Common myeloid progenitor, CD34-positive (primary cell): ENCODE results near the gene MMEL1.

Source experiments
- CTCF ChIA-PET: fragments of 350-600 bp; sonication (Branson Sonifier 250); formaldehyde crosslinking; loops from one replicate; lab custom pipeline; 2021; ENCODE audit warnings: antibody characterized with exemption; lab: Charles Lee
- POLR2A ChIA-PET: fragments of 350-600 bp; sonication (Branson Sonifier 250); formaldehyde crosslinking; loops from one replicate; lab custom pipeline; 2021; ENCODE audit warnings: antibody characterized with exemption; lab: Charles Lee
- DNase-seq, 3 donors: peaks; one replicate each; pipeline versions ENCODE4 v3.0.0 to v3.0.0-alpha.2; 2013
- H3K27ac ChIP-seq, 2 experiments: 1 replicate in 1 of 2; 2 replicates in 1 of 2; pipeline ENCODE4 v1.7.0; 2013; ENCODE audit warnings: inconsistent platforms in 2 of 2, low read length in 2 of 2, mild to moderate bottlenecking in 2 of 2, low read depth in 1 of 2, moderate library complexity in 1 of 2; ENCODE audit not compliant: severe bottlenecking in 2 of 2, insufficient read depth in 1 of 2, poor library complexity in 1 of 2
- H3K27me3 ChIP-seq, 5 experiments: replicated peaks in 2 of 5; 1 replicate in 3 of 5; 2 replicates in 2 of 5; pipeline versions ENCODE4 v1.6.1 to v1.7.0; 2013; ENCODE audit warnings: low read length in 4 of 5, mild to moderate bottlenecking in 2 of 5, moderate library complexity in 2 of 5, inconsistent platforms in 1 of 5; ENCODE audit not compliant: insufficient read depth in 5 of 5, control insufficient read depth in 4 of 5
- H3K36me3 ChIP-seq, 4 experiments: 1 replicate in 2 of 4; 2 replicates in 2 of 4; pipeline versions ENCODE4 v1.6.1 to v1.7.0; 2013; ENCODE audit warnings: low read length in 3 of 4, control low read depth in 1 of 4, mild to moderate bottlenecking in 1 of 4; ENCODE audit not compliant: control insufficient read depth in 4 of 4, insufficient read depth in 4 of 4
- H3K4me1 ChIP-seq, 4 experiments: 1 replicate in 3 of 4; 2 replicates in 1 of 4; pipeline versions ENCODE4 v1.6.1 to v1.7.1; 2013; ENCODE audit warnings: low read length in 3 of 4, mild to moderate bottlenecking in 3 of 4, control low read depth in 1 of 4, inconsistent platforms in 1 of 4, moderate library complexity in 1 of 4; ENCODE audit not compliant: control insufficient read depth in 4 of 4, insufficient read depth in 4 of 4; ENCODE audit errors: control extremely low read depth in 1 of 4
- H3K4me3 ChIP-seq, 7 experiments: 1 replicate in 4 of 7; 2 replicates in 3 of 7; pipeline versions ENCODE4 v1.5.1 to v1.7.0; 2013; ENCODE audit warnings: mild to moderate bottlenecking in 7 of 7, low read length in 6 of 7, moderate library complexity in 6 of 7, inconsistent platforms in 2 of 7, low read depth in 2 of 7, control low read depth in 1 of 7; ENCODE audit not compliant: insufficient read depth in 4 of 7, control insufficient read depth in 1 of 7; ENCODE audit errors: extremely low read depth in 1 of 7
- H3K9me3 ChIP-seq, 5 experiments: 1 replicate in 4 of 5; 2 replicates in 1 of 5; pipeline versions ENCODE4 v1.6.1 to v1.7.1; 2013; ENCODE audit warnings: low read length in 4 of 5, mild to moderate bottlenecking in 2 of 5, inconsistent platforms in 1 of 5, low read depth in 1 of 5, moderate library complexity in 1 of 5; ENCODE audit not compliant: control insufficient read depth in 4 of 5, insufficient read depth in 2 of 5; ENCODE audit errors: control extremely low read depth in 1 of 5
- WGBS: methylation state at CpG from one replicate; pipeline ENCODE4 v1.1.5; 2013; ENCODE audit not compliant: insufficient coverage; 5-methylcytosine and 5-hydroxymethylcytosine counted together

The MMEL1 gene

GRCh38 chr1:2557482-2558400, 75.1 kb downstream of the MMEL1 start:
- Histone ChIP-seq H3K27me3 (no peaks in the 10 kb centered on the region), H3K9me3 (no peaks in the 10 kb centered on the region), H3K27ac (no peak overlapping the region), H3K4me1 (peaks cover 0 to 52% (median 44%) of the 10 kb centered on the region in 4 experiments), H3K36me3 (peaks cover 0 to 39% (median 18%) of the 10 kb centered on the region in 4 experiments), H3K4me3 (peak overlapping the region in 5 of 7 experiments; percentile 76 to 89 (median 82))
- DNase-seq, result no peak
- ChIA-PET POLR2A (interaction anchor here (2.0 to 3.3 kb wide), 2 partner anchors 28 kb away, joined by 5 to 51 read pairs; partner anchors contain the start of gene PRXL2B), CTCF (interaction anchor here (0.6 to 1.6 kb wide), 3 partner anchors 11 to 37 kb away, joined by 3 to 5 read pairs (median 3); no protein-coding TSS in a partner anchor)
- WGBS, result 89% methylated on average over 22 of the region's 30 CpGs

DNA sequence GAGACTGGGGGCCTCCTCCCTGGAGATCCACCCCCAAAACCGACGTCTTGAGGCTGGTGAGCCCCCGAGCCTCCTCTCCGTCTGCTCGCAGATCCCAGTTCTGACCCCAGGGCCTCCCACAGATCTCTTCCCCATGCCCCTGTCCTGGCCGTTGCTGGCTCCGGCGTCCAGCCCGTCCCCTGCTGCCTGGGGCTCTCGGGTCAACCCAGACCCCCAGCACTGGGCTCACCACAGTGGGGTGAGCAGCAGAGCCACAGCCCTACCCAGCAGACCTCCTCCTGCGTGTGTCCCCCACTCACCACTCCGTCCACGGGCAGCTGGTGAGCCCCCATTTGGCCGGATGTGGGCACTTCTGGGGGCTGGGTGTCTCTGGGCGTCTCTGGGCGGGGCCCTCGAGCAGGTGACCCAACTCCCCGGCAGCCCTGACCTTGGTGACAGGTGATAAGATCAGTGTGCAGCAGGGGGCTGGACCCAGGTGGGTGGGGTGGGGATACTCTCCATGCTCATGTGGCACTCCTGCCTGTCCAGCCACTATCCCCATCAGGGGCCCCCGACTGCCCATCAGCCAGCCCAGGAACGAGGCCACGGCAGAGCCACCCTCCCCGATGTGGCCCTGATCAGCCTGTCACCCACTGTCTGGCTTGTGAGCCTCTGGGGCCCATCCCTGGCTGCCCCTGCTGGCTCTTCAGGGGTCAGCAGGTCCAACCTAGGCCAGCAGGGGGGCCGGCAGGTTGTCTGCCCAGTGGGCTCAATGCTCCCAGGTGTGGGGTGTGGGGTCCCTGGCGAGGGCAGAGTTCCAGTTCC, 75.9 kb downstream of the MMEL1 start:
- no peaks in the 10 kb centered on the region for H3K27me3 ChIP-seq
- H3K4me1 ChIP-seq, result peaks cover 0 to 52% (median 44%) of the 10 kb centered on the region in 4 experiments
- peak in 1 of 3 donors; percentile 38 for DNase-seq
- peak overlapping the region; percentile 37 to 89 (median 80) for H3K4me3 ChIP-seq
- POLR2A ChIA-PET, result interaction anchor here (1.2 to 3.3 kb wide), 4 partner anchors 21 to 256 kb away, joined by 3 to 51 read pairs (median 8); partner anchors contain the start of gene PRXL2B
- CTCF ChIA-PET, result interaction anchor here (1.1 to 2.5 kb wide), 8 partner anchors 10 to 123 kb away, joined by 3 to 30 read pairs (median 4); no protein-coding TSS in a partner anchor
- H3K9me3 ChIP-seq, result no peaks in the 10 kb centered on the region
- peaks cover 0 to 31% (median 15%) of the 10 kb centered on the region in 4 experiments for H3K36me3 ChIP-seq
- H3K27ac ChIP-seq, result peak overlapping the region; percentile 72 to 89
- 10% methylated on average over 19 of the region's 24 CpGs for WGBS

GRCh38 chr1:2556277-2556677, 76.5 kb downstream of the MMEL1 start, which contains the start of gene TNFRSF14:
Gene TNFRSF14 (plus strand): TSS chr1:2556371. CDS start chr1:2556665, 294 bp downstream.
- WGBS, result 0% methylated on average over 13 of the region's 16 CpGs
- Histone ChIP-seq H3K4me3 (peak within 1 kb of the TSS; percentile 37 to 89 (median 80)), H3K9me3 (no peaks in the 10 kb centered on the region), H3K27me3 (no peaks in the 10 kb centered on the region), H3K27ac (peak within 1 kb of the TSS; percentile 72 to 89), H3K36me3 (peaks cover 0 to 25% (median 15%) of the 10 kb centered on the region in 4 experiments), H3K4me1 (peaks cover 0 to 52% (median 44%) of the 10 kb centered on the region in 4 experiments)
- DNase-seq, result peak; percentile 81 to 95 (median 92)
- ChIA-PET CTCF (interaction anchor here (0.5 to 2.5 kb wide), 11 partner anchors 9 to 122 kb away, joined by 3 to 30 read pairs (median 3); partner anchors contain the start of gene PANK4), POLR2A (interaction anchor here (0.6 to 3.3 kb wide), 8 partner anchors 9 to 255 kb away, joined by 3 to 51 read pairs (median 3); partner anchors contain the start of gene PRXL2B)

DNA sequence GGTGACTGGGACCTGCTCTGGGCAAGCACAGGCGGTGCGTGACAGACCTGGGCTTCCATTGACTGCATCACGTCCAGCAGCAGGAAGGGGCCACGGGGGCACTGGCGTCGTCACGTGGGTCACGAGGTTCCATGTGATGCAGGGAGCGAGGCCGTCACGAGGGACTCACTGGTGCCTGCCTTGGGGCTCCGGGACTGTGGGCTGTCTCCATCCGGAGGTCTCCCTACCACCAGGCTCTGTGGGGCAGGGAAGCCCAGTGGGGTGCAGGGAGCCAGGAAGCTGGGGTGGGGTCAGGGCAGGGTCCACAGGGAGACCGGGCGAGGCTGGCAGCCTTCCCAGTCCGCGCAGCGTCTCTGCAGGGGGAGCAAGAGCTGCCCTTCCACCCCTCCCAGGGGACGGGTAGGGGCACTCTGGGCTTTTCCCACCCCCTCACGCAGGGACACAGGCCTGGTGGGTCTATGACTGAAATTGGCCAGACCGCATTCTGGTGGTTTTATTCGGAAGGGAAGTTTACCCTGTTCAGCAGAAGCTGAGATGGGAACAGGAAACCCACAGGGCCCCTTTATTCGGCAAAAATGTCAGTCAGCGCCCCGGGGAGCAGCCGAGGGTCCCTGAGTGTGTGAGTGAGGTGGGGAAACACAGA, 77.1 kb downstream of the MMEL1 start:
- CTCF ChIA-PET, result interaction anchor here (0.5 to 2.5 kb wide), 12 partner anchors 9 to 140 kb away, joined by 3 to 30 read pairs (median 3); partner anchors contain the start of gene PANK4
- POLR2A ChIA-PET, result interaction anchor here (0.6 to 3.3 kb wide), 8 partner anchors 8 to 255 kb away, joined by 3 to 51 read pairs (median 3); partner anchors contain the start of gene PRXL2B
- H3K4me3 ChIP-seq, result peak overlapping the region; percentile 37 to 89 (median 80)
- no peaks in the 10 kb centered on the region for H3K9me3 ChIP-seq
- H3K36me3 ChIP-seq, result peaks cover 0 to 21% (median 13%) of the 10 kb centered on the region in 4 experiments
- peaks cover 0 to 49% (median 44%) of the 10 kb centered on the region in 4 experiments for H3K4me1 ChIP-seq
- peak overlapping the region; percentile 72 to 89 for H3K27ac ChIP-seq
- no peaks in the 10 kb centered on the region for H3K27me3 ChIP-seq
- WGBS, result 0% methylated on average over 23 of the region's 26 CpGs
- peak; percentile 88 to 97 (median 95) for DNase-seq

GRCh38 chr1:2554621-2555387, 78.0 kb downstream of the MMEL1 start:
- ChIA-PET CTCF (interaction anchor here (1.4 to 2.5 kb wide), 5 partner anchors 10 to 139 kb away, joined by 3 to 30 read pairs (median 8); partner anchors contain the start of gene PANK4), POLR2A (interaction anchor here (2.7 to 3.3 kb wide), 2 partner anchors 23 to 31 kb away, joined by 12 to 51 read pairs; partner anchors contain the start of gene PRXL2B)
- no peak overlapping the region for H3K27ac ChIP-seq
- H3K4me3 ChIP-seq, result peak overlapping the region in 3 of 7 experiments; percentile 30 to 89 (median 80)
- no peaks in the 10 kb centered on the region for H3K27me3 ChIP-seq
- peak; percentile 74 to 79 (median 77) for DNase-seq
- no peaks in the 10 kb centered on the region for H3K9me3 ChIP-seq
- WGBS, result 15% methylated on average over 14 of the region's 19 CpGs
- peaks cover 0 to 16% (median 8%) of the 10 kb centered on the region in 4 experiments for H3K36me3 ChIP-seq
- H3K4me1 ChIP-seq, result peaks cover 0 to 53% (median 44%) of the 10 kb centered on the region in 4 experiments
